PC-9 (cell line): ENCODE measurements around the gene MGAT5.

Experiments used
- CTCF ChIP-seq: fragments of 200-600 bp; sonication (generic); conservative IDR thresholded peaks from 2 replicates; pipeline ENCODE4 v1.6.1; 2017; ENCODE audit warnings: mixed run types, antibody characterized with exemption, mild to moderate bottlenecking, moderate library complexity
- EZH2 ChIP-seq: fragments of 200-600 bp; sonication (generic); IDR thresholded peaks from 2 replicates; pipeline ENCODE4 v1.8.0; 2017; ENCODE audit warnings: antibody characterized with exemption, low read depth

GRCh38 chr2:134244086-134244485, 9.8 kb upstream of the MGAT5 start:
- TF ChIP-seq CTCF = no peak
- TF ChIP-seq EZH2 = no peak
